ENCODE data around the gene GBP1.
"Not testable (repeated sequence)": the region's sequence is repeated elsewhere in the genome, so short reads cannot be mapped to it uniquely, and the experiment has no call there.

Gene GBP1

GRCh38 chr1:89051300-89051954 lies 13.6 kb downstream of the GBP1 start:
- DNase-seq, result no peak

GRCh38 chr1:89050649-89051033 lies 14.4 kb downstream of the GBP1 start:
- no peak for DNase-seq

GRCh38 chr1:89049901-89050648 lies 14.9 kb downstream of the GBP1 start:
- not testable (repeated sequence) for DNase-seq

GRCh38 chr1:89049187-89049586 lies 15.8 kb downstream of the GBP1 start:
- not testable (repeated sequence) for DNase-seq

GRCh38 chr1:89047734-89048133 lies 17.3 kb downstream of the GBP1 start:
- DNase-seq, result no peak

GRCh38 chr1:89046318-89047183 lies 18.5 kb downstream of the GBP1 start:
- not testable (repeated sequence) for DNase-seq

GRCh38 chr1:89044970-89045721 lies 19.9 kb downstream of the GBP1 start:
- no peak for DNase-seq

GRCh38 chr1:89043940-89044339 lies 21.1 kb downstream of the GBP1 start:
- no peak for DNase-seq

GRCh38 chr1:89042491-89042890 lies 22.5 kb downstream of the GBP1 start:
- DNase-seq, result no peak

GRCh38 chr1:89041721-89042120 lies 23.3 kb downstream of the GBP1 start:
- DNase-seq, result no peak

GRCh38 chr1:89041119-89041641 lies 23.8 kb downstream of the GBP1 start:
- no peak for DNase-seq

GRCh38 chr1:89040315-89040626 lies 24.7 kb downstream of the GBP1 start:
- no peak for DNase-seq

- no peak for DNase-seq
These were observed 27.8 kb downstream of the GBP1 start for GRCh38 chr1:89037186-89037585.

- no peak for DNase-seq
These were observed 29.9 kb downstream of the GBP1 start for GRCh38 chr1:89035080-89035479.

GRCh38 chr1:89034004-89034403 lies 31.0 kb downstream of the GBP1 start:
- DNase-seq, result not testable (repeated sequence)

- not testable (repeated sequence) for DNase-seq
These were observed 36.0 kb downstream of the GBP1 start for GRCh38 chr1:89029051-89029450.

GRCh38 chr1:89025928-89026327 lies 39.1 kb downstream of the GBP1 start:
- no peak for DNase-seq

- DNase-seq, result no peak
These were observed 42.0 kb downstream of the GBP1 start for GRCh38 chr1:89023026-89023425.

- no peak for DNase-seq
These were observed 42.6 kb downstream of the GBP1 start, which contains the start of gene GBP3 for GRCh38 chr1:89022167-89022959. TSS of gene GBP3 (minus strand) at chr1:89022866. CDS start at chr1:89020721, 2,145 bp downstream.

GRCh38 chr1:89018318-89018717 lies 46.7 kb downstream of the GBP1 start:
- DNase-seq, result not testable (repeated sequence)

- DNase-seq, result no peak
These were observed 56.5 kb downstream of the GBP1 start for GRCh38 chr1:89008511-89008910.
